OCI-LY3 (cell line): ENCODE measurements around the gene RAMP2.

Experiments used
- H2AFZ ChIP-seq: fragments of 200-600, 300-600 bp; shearing (Covaris generic); 2 replicates; pipeline ENCODE4 v1.6.0; 2014; ENCODE audit warnings: antibody characterized with exemption, low read depth, low read length
- H3K27ac ChIP-seq: fragments of 200-600, 300-600 bp; sonication (generic); 2 replicates; pipeline ENCODE4 v1.5.1; 2014; ENCODE audit warnings: mild to moderate bottlenecking, low read length, moderate library complexity, mixed read lengths
- H3K27me3 ChIP-seq: fragments of 200-600, 300-600 bp; sonication (generic); 2 replicates; pipeline ENCODE4 v1.6.1; 2014; ENCODE audit warnings: low read depth, low read length, mixed read lengths
- H3K36me3 ChIP-seq: fragments of 200-600, 300-600 bp; sonication (generic); replicated peaks from 2 replicates; pipeline ENCODE3; 2014; ENCODE audit warnings: low read depth, low read length, mixed read lengths
- H3K4me1 ChIP-seq: fragments of 300-600, 200-600 bp; sonication (generic); 2 replicates; pipeline ENCODE4 v1.6.1; 2014; ENCODE audit warnings: low read length, mixed read lengths
- H3K4me2 ChIP-seq: fragments of 200-600, 300-600 bp; sonication (generic); 2 replicates; pipeline ENCODE4 v1.6.1; 2014; ENCODE audit warnings: low read length, mixed read lengths
- H3K4me3 ChIP-seq: fragments of 300-600, 200-600 bp; sonication (generic); 2 replicates; pipeline ENCODE4 v1.5.1; 2014; ENCODE audit warnings: antibody characterized with exemption, mild to moderate bottlenecking, low read length, moderate library complexity
- H3K79me2 ChIP-seq: fragments of 300-600, 200-600 bp; shearing (Covaris generic); 2 replicates; pipeline ENCODE4 v1.6.1; 2014; ENCODE audit warnings: mild to moderate bottlenecking, low read length, mixed read lengths
- H3K9ac ChIP-seq: fragments of 300-600, 200-600 bp; shearing (Covaris generic); 2 replicates; pipeline ENCODE4 v1.6.0; 2014; ENCODE audit warnings: mild to moderate bottlenecking, low read length, moderate library complexity
- H3K9me3 ChIP-seq: fragments of 200-600, 300-600 bp; shearing (Covaris generic); 2 replicates; pipeline ENCODE4 v1.6.1; 2014; ENCODE audit warnings: low read length, mixed read lengths; ENCODE audit not compliant: insufficient read depth
- H4K20me1 ChIP-seq: fragments of 200-600, 300-600 bp; sonication (generic); 2 replicates; pipeline ENCODE4 v1.6.1; 2016; ENCODE audit warnings: low read length, mixed read lengths; ENCODE audit not compliant: insufficient read depth
- CTCF ChIP-seq: fragments of 200-600, 300-600 bp; sonication (generic); IDR thresholded peaks from 2 replicates; pipeline ENCODE4 v1.5.1; 2014; ENCODE audit warnings: antibody characterized with exemption, low read length, low read depth
- EZH2phosphoT487 ChIP-seq: fragments of 200-600 bp; shearing (Covaris generic); IDR thresholded peaks from 2 replicates; pipeline ENCODE4 v1.6.1; 2018; ENCODE audit warnings: antibody characterized with exemption, mixed run types, low read depth

The RAMP2 gene

DNA sequence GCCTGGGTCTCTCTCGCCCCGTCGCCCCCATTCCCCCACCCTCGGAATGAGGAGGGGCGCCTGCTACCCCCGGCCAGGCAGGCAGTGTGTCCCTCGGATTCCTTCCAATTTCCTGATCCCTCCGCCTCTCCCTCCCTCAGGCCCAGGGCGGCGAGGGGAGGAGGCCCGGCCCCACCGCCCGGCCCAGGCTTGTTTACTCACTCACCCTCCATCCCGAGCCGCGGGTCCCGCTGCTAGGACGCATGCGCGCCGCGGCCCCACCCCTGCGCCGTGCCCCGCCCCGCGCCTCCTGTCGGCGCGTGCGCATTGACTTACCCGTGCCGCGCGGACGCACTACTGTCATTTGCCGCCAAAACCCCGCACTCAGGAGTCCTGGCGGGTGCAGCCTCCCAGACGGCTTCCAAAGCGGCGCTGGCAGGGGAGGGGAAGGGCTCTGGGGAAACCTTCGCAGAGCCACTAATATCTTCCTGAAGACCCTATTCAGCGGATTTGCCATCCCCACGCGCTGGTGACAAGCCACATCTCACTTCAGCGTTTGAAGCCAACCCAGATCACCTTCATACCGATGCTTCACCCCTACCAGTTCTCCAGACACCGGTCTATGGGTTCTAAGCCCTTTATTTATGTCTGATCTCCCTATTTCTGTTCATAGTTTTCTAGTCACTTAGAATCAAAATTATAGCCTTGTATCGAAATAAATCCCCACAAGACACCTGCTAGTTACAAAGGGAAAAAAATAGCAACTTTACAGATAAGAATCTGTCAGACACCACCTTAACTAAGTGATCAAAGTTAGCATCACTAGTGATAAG lies 16.0 kb upstream of the RAMP2 start, which contains the start of gene EZH1:
EZH1 (minus strand) TSS at position 235 of the 812 bp plus-strand sequence. CDS start 16,099 bp downstream, outside the sequence.
- Histone ChIP-seq H3K9me3 (peaks cover 4% of the 10 kb centered on the region; the same call in 1 of the 2 replicates), H3K4me1 (peaks cover 13% of the 10 kb centered on the region), H3K27me3 (no peaks in the 10 kb centered on the region), H3K4me3 (peak within 1 kb of the TSS; percentile 91), H3K79me2 (peaks cover 29% of the 10 kb centered on the region), H2AFZ (peak within 1 kb of the TSS; percentile 84), H3K36me3 (no peaks in the 10 kb centered on the region), H3K4me2 (peak within 1 kb of the TSS; percentile 99), H4K20me1 (no peaks in the 10 kb centered on the region), H3K27ac (peak within 1 kb of the TSS; percentile 70), H3K9ac (peak within 1 kb of the TSS; percentile 81)
- TF ChIP-seq CTCF (no peak), EZH2phosphoT487 (no peak)

DNA sequence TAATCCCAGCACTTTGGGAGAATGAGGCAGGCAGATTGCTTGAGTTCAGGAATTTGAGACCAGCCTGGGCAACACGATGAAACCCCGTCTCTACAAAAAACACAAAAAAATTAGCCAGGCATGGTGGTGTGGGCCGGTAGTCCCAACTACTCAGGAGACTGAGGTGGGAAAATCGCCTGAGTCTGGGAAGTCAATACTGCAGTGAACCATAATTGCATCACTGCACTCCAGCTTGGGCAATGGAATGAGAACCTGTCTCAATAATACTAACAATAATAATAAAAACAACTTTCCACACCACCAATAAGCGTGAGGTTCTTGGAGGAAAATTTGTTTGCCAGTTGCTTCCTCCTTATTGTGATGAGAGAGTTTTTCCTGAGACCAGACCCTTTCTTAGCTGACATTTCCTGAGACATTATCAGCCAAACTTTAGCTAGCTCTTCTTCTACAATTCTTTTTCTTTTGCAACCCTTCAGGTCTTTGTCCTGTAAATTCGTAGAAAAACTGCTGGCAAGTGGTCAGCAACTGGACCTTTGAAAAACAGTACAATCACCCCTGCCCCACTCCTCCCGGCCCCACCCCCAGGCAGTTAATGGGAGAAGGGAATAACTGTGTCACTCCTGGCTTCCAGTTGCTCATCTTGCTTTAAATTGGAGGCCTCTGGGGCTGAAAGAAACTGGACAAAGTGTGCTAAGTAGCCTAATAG lies 12.7 kb upstream of the RAMP2 start:
- Histone ChIP-seq H3K27ac (no peak overlapping the region), H3K4me2 (no peak overlapping the region), H3K4me3 (no peak overlapping the region), H3K27me3 (no peaks in the 10 kb centered on the region), H3K36me3 (no peaks in the 10 kb centered on the region), H3K79me2 (peaks cover 12% of the 10 kb centered on the region), H2AFZ (no peak overlapping the region), H3K9me3 (peaks cover 4% of the 10 kb centered on the region; the same call in 1 of the 2 replicates), H3K4me1 (peaks cover 23% of the 10 kb centered on the region), H4K20me1 (no peaks in the 10 kb centered on the region), H3K9ac (no peak overlapping the region)
- no peak for TF ChIP-seq EZH2phosphoT487
- no peak for TF ChIP-seq CTCF

DNA sequence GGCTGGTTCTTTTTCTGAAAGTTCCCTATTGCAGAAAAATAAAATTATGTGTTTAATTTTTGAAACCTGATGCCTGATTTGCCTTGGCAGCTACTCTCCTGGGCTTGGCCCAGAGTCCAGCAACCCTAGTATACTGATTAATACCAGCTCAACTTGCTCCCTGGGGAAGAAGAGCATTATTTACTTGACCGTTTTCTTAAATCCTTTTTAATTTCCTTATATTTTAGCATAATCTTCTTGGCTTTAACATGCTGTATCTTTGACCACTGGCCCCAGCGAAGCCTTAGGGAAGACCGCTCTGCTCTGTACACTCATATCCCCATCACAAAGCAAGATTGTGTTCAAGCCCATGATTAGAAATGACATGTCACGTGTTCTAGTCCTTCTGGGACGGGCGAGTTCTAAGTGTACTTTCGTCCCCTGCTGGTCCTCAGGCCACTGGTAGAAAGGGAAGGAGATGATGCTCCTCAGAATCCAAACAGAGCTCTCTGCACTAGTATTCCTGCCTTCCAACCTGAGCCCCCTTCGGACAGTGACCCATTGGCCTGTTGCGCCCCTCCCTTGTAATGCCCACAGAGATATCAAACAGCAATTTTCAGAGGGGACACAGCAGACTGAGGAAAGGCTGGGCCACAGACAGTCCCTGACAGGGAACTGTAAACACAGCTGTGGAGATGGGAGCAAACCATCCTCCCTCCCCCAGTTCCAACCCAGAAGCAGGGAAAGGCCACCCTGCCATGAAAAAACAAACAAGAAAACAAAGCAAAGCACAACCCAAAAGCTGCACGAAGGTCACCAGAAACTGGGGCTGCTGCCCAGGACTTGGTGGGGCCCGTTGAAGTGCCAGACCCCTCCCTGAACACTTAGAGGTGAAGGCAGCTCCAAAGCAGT lies 11.9 kb upstream of the RAMP2 start:
- Histone ChIP-seq H3K9ac (no peak overlapping the region), H3K4me1 (peaks cover 15% of the 10 kb centered on the region), H2AFZ (no peak overlapping the region), H4K20me1 (no peaks in the 10 kb centered on the region), H3K27me3 (no peaks in the 10 kb centered on the region), H3K4me3 (no peak overlapping the region), H3K4me2 (no peak overlapping the region), H3K9me3 (peaks cover 4% of the 10 kb centered on the region; the same call in 1 of the 2 replicates), H3K79me2 (peaks cover 4% of the 10 kb centered on the region), H3K36me3 (no peaks in the 10 kb centered on the region), H3K27ac (no peak overlapping the region)
- TF ChIP-seq CTCF: no peak
- no peak for TF ChIP-seq EZH2phosphoT487
